ENCODE data around the gene PCSK6. TPM values are rescaled to one million over a fixed set of nuclear protein-coding genes. Genes with fewer than 3 reads are reported as not detected.
"Not testable (repeated sequence)": the region's sequence is repeated elsewhere in the genome, so short reads cannot be mapped to it uniquely, and the experiment has no call there.

Gene PCSK6
- polyA plus RNA-seq, 3 donors: 7.2 to 10.1 (median 7.2) TPM

GRCh38 chr15:101434032-101434920, 55.2 kb downstream of the PCSK6 start:
- DNase-seq: no peak

- DNase-seq: no peak
Observed at GRCh38 chr15:101433396-101433795, 56.1 kb downstream of the PCSK6 start.

GRCh38 chr15:101432982-101433381, 56.5 kb downstream of the PCSK6 start:
- DNase-seq: no peak

GRCh38 chr15:101431748-101432147, 57.8 kb downstream of the PCSK6 start:
- DNase-seq: no peak

- DNase-seq: no peak
Observed at GRCh38 chr15:101431301-101431700, 58.2 kb downstream of the PCSK6 start.

- DNase-seq: no peak
Observed at GRCh38 chr15:101429646-101430045, 59.9 kb downstream of the PCSK6 start.

GRCh38 chr15:101429191-101429590, 60.3 kb downstream of the PCSK6 start:
- no peak for DNase-seq

GRCh38 chr15:101428758-101429157, 60.7 kb downstream of the PCSK6 start:
- no peak for DNase-seq

GRCh38 chr15:101427606-101428487, 61.7 kb downstream of the PCSK6 start:
- DNase-seq: no peak

GRCh38 chr15:101426761-101427333, 62.7 kb downstream of the PCSK6 start:
- no peak for DNase-seq

- no peak for DNase-seq
Observed at GRCh38 chr15:101425787-101426365, 63.6 kb downstream of the PCSK6 start.

- DNase-seq: no peak
Observed at GRCh38 chr15:101424984-101425383, 64.5 kb downstream of the PCSK6 start.

GRCh38 chr15:101420232-101420631, 69.3 kb downstream of the PCSK6 start:
- no peak for DNase-seq

GRCh38 chr15:101416475-101416874, 73.0 kb downstream of the PCSK6 start:
- DNase-seq: not testable (repeated sequence)

- DNase-seq: no peak
Observed at GRCh38 chr15:101413239-101413638, 76.3 kb downstream of the PCSK6 start.

GRCh38 chr15:101411581-101411980, 77.9 kb downstream of the PCSK6 start:
- no peak for DNase-seq

- DNase-seq: no peak
Observed at GRCh38 chr15:101411085-101411484, 78.4 kb downstream of the PCSK6 start.

- DNase-seq: no peak
Observed at GRCh38 chr15:101410612-101411011, 78.9 kb downstream of the PCSK6 start.

GRCh38 chr15:101409621-101410020, 79.9 kb downstream of the PCSK6 start:
- DNase-seq: no peak

- DNase-seq: no peak
Observed at GRCh38 chr15:101407966-101408775, 81.3 kb downstream of the PCSK6 start.

- no peak for DNase-seq
Observed at GRCh38 chr15:101407439-101407838, 82.1 kb downstream of the PCSK6 start.

Measured in renal pelvis (tissue), 4 donors.